Ishikawa (cell line): ENCODE measurements around the gene BICC1.

ENCODE experiments used
- CEBPB ChIP-seq: IDR thresholded peaks from 2 replicates; pipeline ENCODE4 v1.6.1; 2012
- CREB1 ChIP-seq: IDR thresholded peaks from 2 replicates; pipeline ENCODE4 v1.6.1; 2012; ENCODE audit warnings: low read depth
- EGR1 ChIP-seq: IDR thresholded peaks from 2 replicates; pipeline ENCODE4 v1.6.1; 2012
- EP300 ChIP-seq: IDR thresholded peaks from 2 replicates; pipeline ENCODE4 v1.6.1; 2012; ENCODE audit warnings: borderline replicate concordance
- FOXM1 ChIP-seq: IDR thresholded peaks from 2 replicates; pipeline ENCODE4 v1.6.1; 2012; ENCODE audit warnings: low read depth, borderline replicate concordance
- MAX ChIP-seq: IDR thresholded peaks from 2 replicates; pipeline ENCODE4 v1.6.1; 2012
- NFIC ChIP-seq: IDR thresholded peaks from 2 replicates; pipeline ENCODE4 v1.6.1; 2012
- RAD21 ChIP-seq: IDR thresholded peaks from 2 replicates; pipeline ENCODE4 v1.6.1; 2012; ENCODE audit warnings: low read depth
- REST ChIP-seq: IDR thresholded peaks from 2 replicates; pipeline ENCODE4 v1.6.1; 2012; ENCODE audit warnings: low read depth, mild to moderate bottlenecking
- TAF1 ChIP-seq: IDR thresholded peaks from 2 replicates; pipeline ENCODE4 v1.6.1; 2012; ENCODE audit warnings: low read depth, mild to moderate bottlenecking
- TCF12 ChIP-seq: IDR thresholded peaks from 2 replicates; pipeline ENCODE4 v1.6.1; 2012; ENCODE audit warnings: low read depth
- TEAD4 ChIP-seq: IDR thresholded peaks from 2 replicates; pipeline ENCODE4 v1.6.1; 2012
- USF1 ChIP-seq: IDR thresholded peaks from 2 replicates; pipeline ENCODE4 v1.6.1; 2012
- YY1 ChIP-seq: IDR thresholded peaks from 2 replicates; pipeline ENCODE4 v1.6.1; 2012; ENCODE audit warnings: low read depth
- ZBTB7A ChIP-seq: IDR thresholded peaks from 2 replicates; pipeline ENCODE4 v1.6.1; 2012; ENCODE audit warnings: low read depth

BICC1 gene

GRCh38 chr10:58844680-58845079 is 332.0 kb downstream of the BICC1 start:
- TF ChIP-seq USF1 (no peak), REST (no peak), NFIC (no peak), EGR1 (no peak), EP300 (no peak), ZBTB7A (no peak)

GRCh38 chr10:58846856-58847255 is 334.2 kb downstream of the BICC1 start:
- no peak for TF ChIP-seq NFIC
- TF ChIP-seq FOXM1: no peak
- TF ChIP-seq REST: no peak
- TF ChIP-seq EGR1: no peak
- TF ChIP-seq CREB1: no peak
- no peak for TF ChIP-seq YY1
- TF ChIP-seq TAF1: no peak
- TF ChIP-seq MAX: no peak
- no peak for TF ChIP-seq EP300
- TF ChIP-seq USF1: no peak
- no peak for TF ChIP-seq RAD21
- no peak for TF ChIP-seq TEAD4
- TF ChIP-seq CEBPB: no peak
- no peak for TF ChIP-seq ZBTB7A
- no peak for TF ChIP-seq TCF12

GRCh38 chr10:58851606-58852005 is 338.9 kb downstream of the BICC1 start:
- TF ChIP-seq MAX (no peak), USF1 (no peak), NFIC (no peak), TEAD4 (no peak), TAF1 (no peak), FOXM1 (no peak), CREB1 (no peak), EGR1 (no peak), YY1 (no peak), RAD21 (no peak), REST (no peak), CEBPB (no peak), EP300 (no peak), TCF12 (no peak), ZBTB7A (no peak)

GRCh38 chr10:58853668-58854067 is 341.0 kb downstream of the BICC1 start:
- TF ChIP-seq TCF12: no peak
- no peak for TF ChIP-seq TAF1
- TF ChIP-seq TEAD4: no peak
- TF ChIP-seq USF1: no peak
- no peak for TF ChIP-seq REST
- no peak for TF ChIP-seq MAX
- TF ChIP-seq CEBPB: no peak
- TF ChIP-seq EGR1: no peak
- TF ChIP-seq FOXM1: no peak
- no peak for TF ChIP-seq ZBTB7A
- TF ChIP-seq EP300: no peak
- no peak for TF ChIP-seq RAD21
- TF ChIP-seq NFIC: no peak
